Stimulated activated CD8-positive, alpha-beta memory T cell treated with anti-CD3 and anti-CD28 coated beads, Interleukin-7, amount 100 ng/mL, for 4 hours (primary cell): Measurements from ENCODE around the gene PRIMPOL.
A peak's percentile ranks its signal among the peaks of the same experiment; 100 is the strongest.
"Not testable (repeated sequence)": the region's sequence is repeated elsewhere in the genome, so short reads cannot be mapped to it uniquely, and the experiment has no call there.

ENCODE experiments used
- DNase-seq, 2 donors: peaks; one replicate each; pipeline ENCODE4 v3.0.0-alpha.2; 2020; ENCODE audit warnings: low read depth in 2 of 2

PRIMPOL gene

DNA sequence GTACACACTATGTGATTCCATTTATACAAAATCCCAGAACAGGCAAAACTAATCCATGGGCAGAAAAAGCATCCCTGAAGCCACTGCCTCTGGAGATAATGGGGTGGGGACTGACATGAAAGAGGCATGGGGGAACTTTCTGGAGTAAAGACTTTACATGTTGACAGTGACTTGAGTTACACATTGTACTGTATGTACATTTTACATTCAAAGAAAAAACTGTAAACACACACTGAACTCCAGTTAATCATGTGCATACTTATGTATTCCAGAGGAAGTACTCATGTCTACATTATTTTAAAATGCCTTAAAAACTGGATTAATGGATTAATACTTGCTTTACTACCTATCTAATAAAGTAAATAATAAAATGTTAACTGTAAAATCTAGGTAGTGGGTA, 62.8 kb downstream of the PRIMPOL start:
- no peak for DNase-seq

DNA sequence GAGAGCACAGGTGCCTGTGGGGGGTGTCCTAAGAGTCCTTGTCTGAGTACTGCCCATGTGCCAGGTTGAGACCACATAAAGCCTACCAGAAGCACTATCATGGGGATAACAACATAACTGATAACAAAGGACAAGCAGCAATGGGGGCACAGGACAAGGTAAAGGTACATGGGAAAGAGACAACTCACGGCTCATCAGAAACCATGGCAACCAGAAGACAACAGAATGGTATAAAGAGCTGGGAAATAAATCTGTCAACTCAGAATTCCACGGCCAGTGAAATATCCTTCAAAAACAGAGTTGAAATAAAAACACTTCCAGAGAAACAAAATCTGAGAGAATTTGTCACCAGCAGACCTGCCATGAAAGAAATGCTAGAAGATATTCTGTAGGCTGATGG, 64.3 kb downstream of the PRIMPOL start:
- DNase-seq, result no peak

- no peak for DNase-seq
Observed at GRCh38 chr4:184715526-184715925, 66.0 kb downstream of the PRIMPOL start.

GRCh38 chr4:184719407-184719806, 69.9 kb downstream of the PRIMPOL start:
- DNase-seq, result no peak

GRCh38 chr4:184721254-184721653, 71.7 kb downstream of the PRIMPOL start:
- no peak for DNase-seq

GRCh38 chr4:184722798-184723197, 73.3 kb downstream of the PRIMPOL start:
- no peak for DNase-seq

GRCh38 chr4:184727430-184727829, 77.9 kb downstream of the PRIMPOL start:
- no peak for DNase-seq

DNA sequence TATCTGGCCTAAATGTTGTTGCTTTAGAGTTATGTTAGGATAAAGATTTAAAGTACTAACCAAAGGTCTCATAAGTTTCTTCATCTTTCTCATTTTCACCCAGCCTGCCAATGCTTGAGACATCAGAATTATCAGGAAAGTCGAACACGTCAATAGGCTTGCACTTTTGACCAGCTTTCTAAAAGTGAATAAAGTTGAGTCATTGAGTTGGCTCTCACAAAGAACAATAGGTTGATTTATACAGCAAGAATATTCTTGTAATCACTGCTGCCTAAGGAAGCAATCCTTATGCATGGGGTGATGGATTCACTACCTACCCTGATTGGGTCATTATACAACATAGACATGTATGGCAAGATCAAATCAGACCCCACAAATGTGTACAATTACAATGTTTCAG, 79.3 kb downstream of the PRIMPOL start:
- no peak for DNase-seq

- no peak for DNase-seq
Observed at GRCh38 chr4:184729946-184730345, 80.4 kb downstream of the PRIMPOL start.

- DNase-seq, result no peak
Observed at GRCh38 chr4:184731056-184731455, 81.5 kb downstream of the PRIMPOL start.

DNA sequence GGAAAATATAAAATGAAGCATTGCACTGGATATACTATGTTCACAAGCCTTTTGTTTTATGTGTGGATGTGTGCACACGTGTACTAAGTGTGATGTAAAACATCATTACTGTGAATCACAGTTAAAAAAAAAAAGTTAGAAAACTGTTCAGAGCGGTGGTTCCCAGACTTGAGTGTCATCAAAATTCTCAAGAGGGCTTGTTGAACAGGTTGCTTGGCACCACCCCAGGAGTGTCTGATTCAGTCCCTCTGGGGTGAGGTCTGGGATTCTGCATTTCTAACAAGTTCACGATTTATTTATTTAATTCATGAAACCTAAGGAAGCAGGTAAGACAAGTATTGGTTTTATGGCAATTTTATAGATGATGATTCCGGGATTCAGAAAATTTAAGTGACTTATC, 82.6 kb downstream of the PRIMPOL start:
- DNase-seq, result no peak

DNA sequence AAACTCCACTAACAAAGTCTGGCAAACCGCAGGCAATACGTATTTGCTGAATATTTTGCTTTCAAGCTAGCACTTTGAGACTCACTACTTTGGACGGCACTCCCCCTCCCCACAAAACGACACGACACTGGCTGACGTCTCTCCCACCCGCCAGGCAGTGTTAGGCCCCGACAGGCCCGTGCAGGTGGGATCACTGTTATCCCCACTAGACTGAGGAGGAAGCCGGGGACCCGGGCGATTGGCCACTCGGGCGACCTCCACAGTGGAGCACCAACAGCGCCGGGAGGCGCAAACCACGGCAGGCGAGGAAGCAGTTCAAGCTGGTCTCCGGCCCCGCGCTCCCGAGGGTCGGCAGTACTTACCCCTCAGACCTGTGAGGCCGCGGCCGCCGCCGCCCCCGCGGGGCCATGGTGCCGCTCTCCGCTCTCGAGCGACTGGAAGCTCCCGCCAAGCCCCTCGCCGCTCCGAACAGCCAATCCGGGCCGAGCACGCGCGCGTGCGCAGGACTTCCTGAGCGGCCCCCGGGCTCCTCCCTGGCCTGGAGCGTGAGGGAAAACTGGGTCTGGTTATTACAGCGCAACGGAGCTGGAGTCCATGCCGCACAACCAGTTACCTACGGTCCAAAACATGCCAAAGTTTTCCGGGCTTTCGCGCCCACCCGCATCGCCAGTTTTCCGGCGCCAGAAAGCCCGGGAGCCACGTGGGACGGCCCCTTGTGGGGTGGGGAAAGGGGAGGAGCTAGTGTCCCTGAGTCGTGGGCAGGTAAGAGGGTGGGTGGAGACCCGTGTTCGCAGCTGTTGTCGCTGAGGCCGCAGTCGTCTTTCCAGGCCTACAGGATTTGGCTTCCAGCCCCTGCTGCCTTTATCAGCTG, 84.4 kb downstream of the PRIMPOL start, which contains the start of gene CENPU:
TSS of gene CENPU (minus strand) at position 443 of the 871 bp plus-strand sequence. CDS start at position 409, 34 bp downstream.
- DNase-seq, result peak; percentile 90 to 91

- no peak for DNase-seq
Observed at GRCh38 chr4:184734758-184735157, 85.2 kb downstream of the PRIMPOL start.

DNA sequence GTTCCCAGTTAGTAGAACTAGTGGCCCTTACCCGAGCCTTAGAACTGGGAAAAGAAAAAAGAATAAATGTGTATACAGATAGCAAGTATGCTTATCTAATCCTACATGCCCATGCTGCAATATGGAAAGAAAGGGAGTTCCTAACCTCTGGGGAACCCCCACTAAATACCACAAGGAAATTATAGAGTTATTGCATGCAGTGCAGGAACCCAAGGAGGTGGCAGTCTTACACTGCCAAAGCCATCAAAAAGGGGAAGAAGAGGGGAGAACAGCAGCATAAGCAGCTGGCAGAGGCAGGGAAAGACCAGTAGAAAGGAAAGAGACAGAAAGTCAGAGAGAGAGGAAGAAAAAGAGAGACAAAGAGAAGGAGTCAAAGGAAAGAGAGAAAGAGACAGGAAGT, 90.0 kb downstream of the PRIMPOL start:
- not testable (repeated sequence) for DNase-seq

DNA sequence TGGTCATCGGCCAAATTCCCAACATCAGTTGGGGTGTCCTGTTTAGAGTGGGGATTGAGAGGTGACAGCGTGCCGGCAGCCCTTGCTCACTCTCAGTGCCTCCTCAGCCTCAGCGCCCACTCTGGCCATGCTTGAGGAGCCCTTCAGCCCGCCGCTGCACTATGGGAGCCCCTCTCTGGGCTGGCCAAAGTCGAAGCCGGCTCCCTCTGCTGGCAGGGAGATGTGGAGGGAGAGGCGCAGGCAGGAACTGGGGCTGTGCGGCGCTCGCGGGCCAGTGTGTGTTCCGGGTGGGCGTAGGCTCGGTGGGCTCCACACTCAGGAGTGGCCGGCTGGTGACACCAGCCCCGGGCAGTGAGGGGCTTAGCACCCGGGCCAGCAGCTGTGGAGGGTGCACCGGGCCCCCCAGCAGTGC, 91.4 kb downstream of the PRIMPOL start:
- DNase-seq, result no peak

GRCh38 chr4:184741651-184742050, 92.1 kb downstream of the PRIMPOL start:
- not testable (repeated sequence) for DNase-seq

DNA sequence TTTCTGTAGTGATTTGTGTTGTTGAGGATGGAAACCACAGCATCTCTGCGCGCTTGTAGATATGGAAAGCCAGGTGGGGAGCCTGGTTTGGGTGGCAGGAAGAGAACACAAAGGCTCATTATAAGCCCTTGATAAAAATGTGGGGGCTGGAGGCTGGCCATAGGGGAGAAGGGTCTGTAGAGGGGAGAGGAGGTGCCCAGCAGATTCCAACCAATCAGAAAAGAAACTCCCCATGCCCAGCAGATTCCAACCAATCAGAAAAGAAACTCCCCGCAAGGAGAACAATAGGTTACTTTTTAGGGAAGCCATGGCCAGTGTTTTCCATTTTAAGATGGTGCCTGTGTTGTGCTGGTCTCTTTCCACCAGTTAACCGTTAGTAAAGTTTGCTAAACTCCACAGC, 94.1 kb downstream of the PRIMPOL start:
- DNase-seq, result no peak

- no peak for DNase-seq
Observed at GRCh38 chr4:184744236-184744635, 94.7 kb downstream of the PRIMPOL start.
